GM21526 (cell line): ENCODE measurements around the gene ADAMTSL3.

Experiments
- ATAC-seq: cut with Tn5 transposase; IDR thresholded peaks from one replicate; pipeline ENCODE4 v1.9.1; 2021; ENCODE audit warnings: moderate library complexity; ENCODE audit not compliant: unreplicated experiment, low FRiP score

The ADAMTSL3 gene

DNA sequence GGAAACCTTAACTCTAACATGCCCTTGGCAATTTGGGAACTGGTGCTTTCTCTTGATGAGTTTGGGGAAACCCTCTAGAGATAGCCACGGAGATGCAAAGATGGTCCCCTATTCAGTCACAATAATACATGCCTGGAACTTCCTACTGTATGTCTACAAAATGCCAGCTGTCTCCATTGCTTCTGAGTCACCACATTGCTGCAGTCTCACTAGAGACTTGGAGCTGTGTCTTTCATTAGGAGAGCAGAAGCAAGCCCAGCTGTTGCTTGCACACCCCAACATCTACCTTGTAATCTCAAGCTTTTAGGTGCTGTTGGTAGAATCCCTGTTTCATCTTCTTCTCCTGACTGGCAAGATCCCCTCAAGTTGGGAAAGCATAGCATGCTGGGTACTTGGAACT, 261.0 kb downstream of the ADAMTSL3 start:
- ATAC-seq: no peak

DNA sequence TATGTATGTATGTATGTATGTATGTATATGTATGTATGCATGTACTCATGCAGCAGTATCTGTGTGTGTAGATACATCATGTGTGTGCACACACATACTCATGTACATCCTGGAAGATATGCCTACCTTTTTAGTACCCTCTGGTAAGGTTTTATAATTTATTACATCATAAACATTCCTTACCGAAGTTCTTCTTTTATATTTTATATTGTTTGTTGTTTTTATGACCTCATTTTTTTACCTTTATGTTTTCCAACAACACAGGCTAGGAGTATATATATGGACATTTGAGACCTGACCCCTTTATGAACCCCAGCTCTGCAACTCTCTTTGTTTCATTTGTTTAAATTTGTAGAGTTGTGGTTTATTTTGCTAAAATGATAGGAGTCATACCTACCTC, 263.5 kb downstream of the ADAMTSL3 start:
- no peak for ATAC-seq

DNA sequence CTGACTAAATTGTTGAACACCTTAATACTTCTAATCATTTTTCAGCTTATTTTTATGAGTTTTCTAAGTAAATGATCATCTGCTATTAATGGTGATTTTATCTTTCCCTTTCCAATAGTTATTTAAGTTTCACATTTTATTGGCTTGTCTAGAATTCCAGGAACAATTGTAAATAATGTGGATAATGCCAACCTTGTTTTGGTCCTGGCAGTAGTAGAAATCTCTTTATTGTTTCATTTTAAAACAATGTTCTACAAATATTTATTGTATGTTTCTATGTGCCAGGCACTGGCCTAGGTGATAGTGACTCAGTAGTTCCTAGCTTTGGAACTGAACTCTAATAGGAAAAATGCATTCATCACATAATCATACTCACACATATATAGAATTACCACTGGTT, 264.1 kb downstream of the ADAMTSL3 start:
- no peak for ATAC-seq

DNA sequence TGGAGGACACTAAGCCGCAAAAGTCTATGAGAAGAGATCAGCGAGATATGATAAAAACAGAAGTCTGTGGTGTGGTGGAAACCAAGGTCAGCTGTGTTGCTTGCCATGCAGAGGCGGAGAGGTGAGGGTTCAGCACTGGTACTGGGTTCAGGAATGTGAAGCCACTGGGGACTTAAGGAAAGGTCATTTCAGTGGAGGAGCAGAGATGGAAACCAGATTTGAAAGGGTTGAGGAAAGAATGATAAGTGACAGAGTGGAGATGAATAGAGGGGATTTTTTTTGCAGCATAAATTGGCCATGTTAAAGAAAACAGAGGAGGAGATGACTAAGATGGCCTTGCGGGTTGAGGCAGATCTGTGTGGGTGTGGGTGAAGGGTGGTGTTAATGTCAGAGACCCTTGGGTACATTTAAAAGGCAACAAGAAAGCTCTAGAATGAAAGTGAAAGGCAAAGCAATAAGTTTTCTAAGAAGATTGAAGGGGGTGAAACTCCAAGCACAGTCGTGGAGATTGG, 265.5 kb downstream of the ADAMTSL3 start:
- ATAC-seq: peak; percentile 74

DNA sequence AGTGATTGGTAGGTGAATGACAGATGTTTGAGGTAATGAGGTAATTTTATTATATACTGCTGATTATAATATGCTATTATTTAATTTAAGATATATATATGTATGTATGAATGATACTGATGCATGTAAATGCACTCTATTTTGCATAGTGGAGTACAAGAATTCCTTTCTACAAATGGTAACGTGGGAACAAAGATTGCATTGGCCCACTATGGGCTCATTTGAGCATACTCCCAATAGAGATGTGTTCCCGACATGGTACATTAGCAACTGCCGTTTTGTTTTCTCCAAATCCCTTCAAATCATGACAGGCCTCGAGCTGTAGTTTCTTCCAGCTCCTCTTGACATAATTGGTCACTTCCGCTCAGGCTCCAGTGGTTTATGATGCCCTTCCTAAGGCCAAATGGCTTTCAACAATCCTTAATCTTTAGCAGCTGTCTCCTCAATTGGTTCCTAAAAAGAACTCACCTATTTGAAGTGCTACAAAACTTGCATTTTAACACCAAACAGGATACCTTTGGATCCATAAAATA, 266.1 kb downstream of the ADAMTSL3 start:
- ATAC-seq: no peak

DNA sequence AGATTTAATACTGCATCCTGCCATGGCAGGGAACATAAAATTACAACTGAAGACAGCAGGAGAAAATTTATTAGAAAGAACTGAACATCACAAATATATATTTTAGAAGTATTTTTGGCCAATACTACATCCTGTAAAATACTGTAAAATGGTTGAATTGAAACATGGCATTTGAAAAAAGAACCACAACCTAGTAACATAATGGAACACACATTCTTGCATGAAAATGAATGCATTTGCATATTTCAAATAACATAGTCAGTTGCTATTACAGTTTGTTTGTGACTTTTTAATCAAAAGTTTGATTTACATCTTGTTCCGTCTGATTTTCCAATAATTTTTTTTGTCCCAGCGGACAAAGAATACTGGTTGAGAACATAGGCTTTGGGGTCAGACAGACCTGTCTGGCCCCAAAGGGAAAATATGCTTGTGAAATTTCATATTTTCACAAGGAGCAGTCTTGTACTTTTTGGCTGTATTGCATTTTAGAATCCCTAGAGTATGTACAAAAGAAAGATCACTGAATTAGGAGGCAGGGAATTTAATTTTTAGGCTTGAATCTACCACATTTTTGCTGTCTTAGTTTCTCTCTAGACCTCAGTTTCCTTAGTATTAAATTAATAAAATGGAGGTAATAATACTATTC, 268.8 kb downstream of the ADAMTSL3 start:
- no peak for ATAC-seq

DNA sequence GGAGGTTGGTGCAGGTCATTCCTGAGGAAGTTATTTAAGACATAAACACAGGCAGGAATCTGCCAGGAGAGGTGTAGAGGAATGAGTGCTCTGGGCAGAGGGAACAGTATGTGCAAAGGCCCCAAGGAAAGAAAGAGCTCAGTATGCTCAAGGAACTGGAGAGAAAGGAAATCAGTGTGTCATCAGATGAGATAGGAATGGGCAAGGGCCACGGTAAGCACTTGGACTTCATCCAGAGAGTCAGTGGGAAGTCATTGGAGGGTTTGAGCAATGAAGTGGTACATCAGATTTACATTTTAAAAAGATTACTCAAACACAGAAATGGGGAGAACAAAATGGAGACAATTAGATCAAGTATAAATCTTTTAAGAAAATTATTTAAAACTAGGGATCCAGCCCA, 272.2 kb downstream of the ADAMTSL3 start:
- ATAC-seq: no peak

DNA sequence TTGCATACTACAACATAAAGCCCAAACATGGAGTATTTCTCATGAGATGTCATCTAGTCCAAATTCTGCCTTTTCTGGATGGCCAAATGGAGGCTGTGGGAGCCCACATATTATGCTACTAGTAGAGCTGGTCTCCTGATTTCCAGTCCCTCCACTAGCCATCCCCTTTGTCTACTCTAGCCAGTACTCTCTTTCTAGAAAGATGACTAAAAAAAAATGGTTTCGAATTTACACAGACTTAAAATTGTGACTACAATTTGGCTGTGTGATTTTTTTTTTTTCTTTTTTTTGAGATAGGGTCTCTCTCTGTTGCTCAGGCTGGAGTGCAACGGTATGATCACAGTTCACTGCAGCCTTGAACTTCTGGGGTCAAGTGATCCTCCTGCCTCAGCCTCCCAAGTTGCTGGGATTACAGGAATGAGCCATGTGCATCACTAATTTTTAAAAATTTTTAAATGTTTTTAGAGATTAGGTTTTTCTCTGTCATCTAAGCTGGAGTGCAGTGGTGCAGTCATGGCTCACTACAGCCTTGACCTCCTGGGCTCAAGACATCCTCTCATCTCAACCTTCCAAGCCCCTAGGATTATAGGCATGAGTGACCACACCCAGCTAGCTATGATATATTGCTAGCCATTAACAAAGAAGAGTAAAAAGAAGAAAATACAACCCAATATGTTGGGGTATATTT, 273.9 kb downstream of the ADAMTSL3 start:
- peak; percentile 20 for ATAC-seq

DNA sequence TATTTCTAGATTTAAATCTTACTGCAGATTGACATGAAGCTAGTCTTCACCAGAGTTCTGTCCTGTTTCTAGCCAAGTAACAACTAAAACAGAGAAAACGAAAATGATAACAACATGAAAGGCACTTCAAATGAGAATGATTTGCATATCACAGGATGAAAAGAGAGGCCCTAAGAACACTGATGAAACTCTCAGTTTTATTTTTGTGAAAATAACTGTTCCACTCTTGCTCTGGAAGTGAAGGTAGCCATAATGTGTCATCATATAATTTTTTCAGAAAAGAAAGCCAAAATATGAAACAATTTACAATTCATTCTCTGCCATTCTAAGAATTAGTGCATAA, 274.4 kb downstream of the ADAMTSL3 start:
- peak; percentile 71 for ATAC-seq

DNA sequence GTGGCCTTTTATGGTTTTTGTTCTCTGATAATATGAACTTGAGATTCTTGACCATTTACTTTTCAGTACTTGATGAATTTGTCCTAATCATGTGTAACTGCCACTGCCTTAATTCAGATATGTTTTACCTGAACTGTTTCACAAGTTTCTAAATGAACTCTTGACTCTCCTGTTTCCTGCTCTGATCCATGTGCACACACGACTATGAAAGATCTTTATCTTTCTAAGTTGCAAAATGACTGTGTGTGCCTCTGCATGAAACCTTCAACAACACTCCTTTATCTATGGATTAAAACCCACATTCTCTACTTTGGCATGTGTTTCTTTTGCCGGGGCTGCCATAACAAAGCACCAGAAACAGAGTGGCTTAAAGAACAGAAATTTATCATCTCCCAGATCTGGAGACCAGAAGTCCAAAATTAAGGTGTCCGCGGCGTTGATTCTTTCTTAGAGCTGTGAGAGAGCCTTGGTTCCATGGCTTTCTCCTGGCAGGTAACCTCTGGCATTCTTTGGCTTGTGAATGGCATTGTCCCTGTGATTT, 275.0 kb downstream of the ADAMTSL3 start:
- peak; percentile 47 for ATAC-seq

DNA sequence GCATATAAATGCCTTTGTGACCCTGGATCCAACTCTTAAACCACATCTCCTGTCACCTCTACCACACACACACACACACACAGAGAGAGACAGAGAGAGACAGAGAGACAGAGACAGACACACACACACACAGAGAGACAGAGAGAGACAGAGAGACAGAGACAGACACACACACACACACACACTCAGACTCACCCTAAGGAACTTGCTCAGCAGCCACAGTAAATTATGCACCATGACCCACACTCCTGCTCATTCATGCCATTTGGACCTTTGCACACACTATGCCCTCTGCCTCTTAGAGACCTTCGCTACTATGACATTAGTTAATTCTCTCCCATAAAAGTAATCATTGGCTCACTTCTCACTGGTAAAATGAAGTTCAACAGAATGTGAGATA, 275.7 kb downstream of the ADAMTSL3 start:
- no peak for ATAC-seq

DNA sequence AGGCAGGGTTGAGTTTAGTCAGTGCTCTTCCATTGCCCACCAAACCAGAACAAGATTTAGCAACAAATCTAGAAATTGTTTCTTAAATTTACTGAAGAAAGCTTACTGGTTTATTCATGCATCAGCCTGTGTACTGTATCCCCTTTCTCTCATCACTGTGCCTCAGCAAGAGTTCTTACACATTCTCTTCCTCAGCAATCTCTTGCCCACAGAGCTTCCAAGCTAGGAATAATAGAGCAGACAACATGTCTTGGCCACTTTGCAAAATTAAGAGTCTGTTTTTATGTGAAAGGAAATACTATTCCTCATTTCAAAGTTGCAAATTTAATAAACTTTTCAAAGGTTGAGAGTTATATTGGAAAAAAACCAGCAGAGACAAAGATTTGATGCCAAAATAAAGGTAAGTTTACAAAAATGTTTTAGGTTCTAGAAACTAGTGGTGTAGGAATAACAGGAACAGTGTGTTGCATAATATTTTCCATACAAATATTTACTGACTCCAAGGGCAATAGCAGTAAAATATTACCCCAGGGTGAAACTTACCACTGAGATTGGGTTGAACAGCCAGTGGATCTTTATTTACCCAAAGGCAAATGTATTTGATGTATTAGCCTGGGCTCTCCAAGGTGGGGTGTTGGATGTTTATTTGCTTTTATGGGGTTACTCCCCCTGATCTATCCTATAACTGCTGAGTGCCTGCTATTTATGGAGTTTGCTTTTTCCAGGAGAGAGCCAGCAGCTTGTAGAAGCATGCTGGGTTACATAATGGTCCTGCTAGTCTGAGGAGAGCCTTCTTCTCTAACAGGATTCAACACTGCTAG, 276.7 kb downstream of the ADAMTSL3 start:
- no peak for ATAC-seq

DNA sequence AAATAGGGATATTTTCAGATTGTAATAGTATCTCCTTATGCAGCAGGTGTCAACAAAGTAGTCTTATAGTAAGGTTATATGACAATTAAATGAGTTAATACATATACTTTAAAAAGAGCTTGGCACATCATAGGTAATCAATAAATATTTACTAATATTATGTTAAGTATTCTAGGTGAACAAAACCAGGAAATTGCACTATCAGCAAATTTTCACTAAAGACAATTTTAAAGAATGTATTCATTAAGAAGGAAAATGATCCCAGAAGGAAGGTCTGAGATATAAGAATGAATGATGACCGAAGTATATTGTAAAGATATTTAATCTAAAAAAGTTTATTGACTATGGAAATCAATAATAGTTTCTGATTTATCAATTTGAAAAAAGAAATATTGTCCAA, 281.9 kb downstream of the ADAMTSL3 start:
- ATAC-seq: no peak

DNA sequence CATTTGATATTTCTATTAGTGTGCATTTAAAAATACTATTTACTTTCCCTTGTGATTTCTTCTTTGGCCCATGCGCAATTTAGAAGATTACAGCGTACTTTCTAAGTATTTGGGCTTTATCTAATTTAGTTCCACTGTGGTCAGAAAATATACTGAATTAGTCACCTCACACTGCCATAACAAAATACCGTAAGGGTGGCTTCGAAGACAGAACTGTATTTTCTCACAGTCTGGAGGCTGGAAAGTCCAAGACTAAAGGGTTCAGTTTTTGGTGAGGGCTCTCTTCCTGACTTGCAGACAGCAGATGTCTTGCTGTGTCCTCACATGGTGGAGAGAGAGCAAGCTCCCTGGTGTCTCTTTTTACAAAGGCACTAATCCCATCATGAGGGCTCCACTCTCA, 286.2 kb downstream of the ADAMTSL3 start:
- no peak for ATAC-seq

DNA sequence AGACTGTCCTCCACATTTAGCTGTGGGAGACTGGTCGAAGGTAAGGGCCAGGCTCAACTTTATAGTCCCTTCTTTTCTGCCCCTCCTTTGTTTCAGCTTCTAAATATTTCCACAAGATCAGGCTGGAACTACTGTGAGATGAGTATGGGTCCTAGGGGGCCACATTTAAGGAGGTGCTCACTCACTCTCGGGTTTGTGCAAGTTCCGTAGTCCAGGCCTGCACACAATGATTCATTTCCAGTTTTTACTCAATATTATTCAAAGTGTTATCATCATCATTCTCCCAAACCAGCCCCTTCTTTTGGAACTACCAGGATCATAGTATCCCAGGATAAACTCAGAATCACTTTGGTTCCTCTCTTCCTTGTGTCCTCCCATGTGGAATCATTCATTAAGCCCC, 289.1 kb downstream of the ADAMTSL3 start:
- no peak for ATAC-seq

DNA sequence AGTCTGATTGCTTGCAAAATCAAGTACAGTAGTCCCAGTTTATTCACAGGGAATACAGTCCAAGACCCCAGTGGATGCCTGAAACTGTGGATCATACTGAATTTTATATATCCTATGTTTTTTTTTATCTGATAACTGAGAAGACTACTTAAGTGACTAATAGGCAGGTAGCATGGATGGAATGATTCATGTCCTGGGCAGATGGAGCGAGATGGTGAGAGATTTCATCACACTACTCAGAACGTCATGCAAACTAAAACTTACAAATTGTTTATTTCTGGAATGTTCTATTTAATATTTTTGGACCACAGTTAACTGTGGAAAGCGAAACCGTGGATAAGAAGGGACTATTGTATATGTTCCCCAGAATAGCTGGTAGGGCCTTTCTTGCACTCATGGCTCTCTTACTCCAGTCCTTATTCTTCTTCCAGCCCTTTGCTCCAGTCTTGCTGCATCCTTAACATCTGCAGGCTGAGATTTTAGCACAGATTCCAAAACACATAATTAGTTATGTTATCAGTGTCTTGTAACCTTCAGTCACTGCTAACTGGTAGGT, 290.0 kb downstream of the ADAMTSL3 start:
- ATAC-seq: no peak

DNA sequence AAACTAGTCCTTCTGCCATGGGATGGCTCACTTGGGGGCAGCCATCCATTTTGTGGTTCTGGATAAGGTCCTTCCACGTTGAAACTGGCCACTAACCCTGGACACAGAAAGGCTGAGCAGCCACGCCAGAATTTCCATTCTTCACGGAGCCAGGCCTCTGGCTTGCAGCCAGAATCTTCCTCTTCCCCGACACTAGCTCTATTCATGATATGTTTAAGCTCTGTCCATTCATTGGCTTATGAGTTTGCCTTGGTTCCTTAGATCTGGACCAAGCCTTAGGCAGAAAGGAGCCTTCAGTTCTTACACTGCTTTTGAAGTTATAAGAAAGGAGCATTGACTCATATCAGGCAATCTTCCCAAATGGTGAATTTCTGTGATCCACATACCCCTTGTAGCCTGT, 293.2 kb downstream of the ADAMTSL3 start:
- ATAC-seq: no peak

DNA sequence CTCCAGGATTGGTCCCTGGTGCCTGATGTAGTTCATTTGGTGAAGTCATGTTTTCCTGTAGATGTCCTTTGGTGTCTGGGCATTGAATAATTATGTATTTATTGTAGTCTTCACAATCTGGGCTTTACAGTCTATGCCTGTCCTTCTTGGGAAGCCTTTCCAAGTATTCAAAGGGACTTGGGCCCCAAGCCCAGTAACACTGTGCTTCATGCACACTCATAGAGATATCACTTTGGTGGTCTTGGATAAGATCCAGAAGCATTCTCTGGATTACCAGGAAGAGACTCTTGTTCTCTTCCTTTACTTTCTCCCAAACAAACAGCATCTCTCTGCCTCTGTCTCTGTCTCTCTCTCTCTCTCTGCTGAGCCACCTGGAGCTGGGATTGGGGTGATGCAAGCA, 300.6 kb downstream of the ADAMTSL3 start:
- ATAC-seq: no peak

DNA sequence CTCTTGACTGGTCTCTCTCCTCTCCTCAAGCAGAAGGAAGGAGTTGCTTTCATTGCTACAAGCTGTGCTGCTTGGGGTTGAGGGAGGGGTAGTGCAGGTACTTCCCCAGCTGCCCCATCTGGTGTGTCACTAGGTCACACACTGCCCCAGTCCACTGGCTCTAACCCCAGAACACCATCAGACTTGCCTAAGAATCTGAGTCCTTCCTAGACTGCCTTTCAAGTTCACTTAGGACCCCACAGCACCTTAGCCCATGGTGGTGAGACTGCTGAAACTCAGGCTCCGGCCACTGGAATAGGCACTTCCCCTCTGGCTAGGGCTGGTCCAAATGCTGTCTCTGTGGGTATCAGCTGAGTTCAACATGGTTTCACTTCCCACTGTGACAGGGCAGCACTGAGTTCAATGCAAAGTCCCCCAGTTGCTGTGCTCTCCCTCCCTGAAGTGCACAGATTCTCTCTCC, 301.9 kb downstream of the ADAMTSL3 start:
- ATAC-seq: peak; percentile 98

DNA sequence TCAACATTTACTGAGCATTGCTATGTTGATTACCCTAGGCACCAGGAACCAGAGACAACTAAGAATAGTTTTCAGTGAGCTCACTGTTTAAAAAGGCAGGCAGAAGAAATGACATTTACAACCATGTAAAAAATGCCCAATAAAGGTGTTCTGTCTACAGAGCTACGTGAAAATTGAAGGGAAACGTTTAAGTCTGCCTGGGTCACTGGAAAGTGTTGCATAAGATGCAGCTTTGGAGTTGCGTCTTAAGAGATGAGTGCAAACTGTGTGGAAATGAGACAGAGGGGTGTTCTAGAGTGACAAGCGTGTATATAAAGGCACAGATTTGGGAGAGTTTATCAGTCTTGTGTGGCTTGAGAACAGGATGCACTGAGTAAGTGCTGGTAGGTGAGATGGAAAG, 303.0 kb downstream of the ADAMTSL3 start:
- ATAC-seq: no peak

DNA sequence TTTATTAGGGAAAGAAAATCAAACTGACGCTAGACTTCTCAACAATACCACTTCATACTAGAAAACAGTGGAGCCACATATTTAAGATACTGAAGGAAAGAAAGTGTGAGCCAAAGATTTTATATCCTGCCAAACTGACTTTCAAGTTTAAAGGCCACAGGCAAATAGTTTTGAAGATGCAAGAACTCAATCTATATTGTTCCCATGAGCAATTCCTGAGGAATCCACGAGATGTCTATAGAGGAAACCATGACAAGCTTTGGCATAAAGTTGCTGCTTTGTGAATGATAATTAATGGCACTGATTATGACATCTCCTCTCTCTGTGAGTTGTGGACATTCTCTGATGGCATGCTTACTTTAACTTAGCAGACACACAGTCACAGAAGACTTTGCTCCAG, 305.6 kb downstream of the ADAMTSL3 start:
- ATAC-seq: no peak
